H1 (cell line): ENCODE results near the gene GALT. TPM values are rescaled to one million over a fixed set of nuclear protein-coding genes. Genes with fewer than 3 reads are reported as not detected.

Source experiments
- CTCF ChIA-PET: fragments of 300-600 bp; sonication (Branson Sonifier 250); formaldehyde crosslinking; loops from one replicate; lab custom pipeline; 2021; ENCODE audit not compliant: partially characterized antibody; lab: Charles Lee
- POLR2A ChIA-PET: fragments of 300-600 bp; sonication (Branson Sonifier 250); formaldehyde crosslinking; loops from one replicate; lab custom pipeline; 2021; ENCODE audit warnings: inconsistent platforms; ENCODE audit not compliant: partially characterized antibody; lab: Charles Lee
- DNase-seq, 2 experiments: peaks; one replicate each; pipeline versions ENCODE4 v3.0.0 to v3.0.0-alpha.2; 2010 to 2022; ENCODE audit warnings: low spot score in 2 of 2, low read depth in 1 of 2, mixed read lengths in 1 of 2
- FAIRE-seq: peaks from 2 replicates; lab custom pipeline; 2011; peaks lifted over from hg19 to GRCh38; lab: Jason Lieb, UNC
- H2AFZ ChIP-seq: 2 replicates; pipeline ENCODE4 v1.8.1; 2012; ENCODE audit warnings: low read length, inconsistent platforms
- H2AK5ac ChIP-seq: 2 replicates; pipeline ENCODE4 v1.6.1; 2013; ENCODE audit warnings: low read depth, low read length
- H2BK120ac ChIP-seq: replicated peaks from 2 replicates; pipeline ENCODE3; 2013; ENCODE audit warnings: low read depth, low read length, inconsistent platforms
- H2BK12ac ChIP-seq: 2 replicates; pipeline ENCODE4 v1.6.1; 2013; ENCODE audit warnings: low read depth, low read length
- H2BK15ac ChIP-seq: 2 replicates; pipeline ENCODE4 v1.6.1; 2013; ENCODE audit warnings: low read length
- H2BK20ac ChIP-seq: 2 replicates; pipeline ENCODE4 v1.6.1; 2013; ENCODE audit warnings: low read length
- H2BK5ac ChIP-seq: 2 replicates; pipeline ENCODE4 v1.6.1; 2013; ENCODE audit warnings: low read depth, low read length
- H3K14ac ChIP-seq: 2 replicates; pipeline ENCODE4 v1.6.1; 2013; ENCODE audit warnings: inconsistent platforms; ENCODE audit not compliant: insufficient read length
- H3K18ac ChIP-seq: 2 replicates; pipeline ENCODE4 v1.6.1; 2013; ENCODE audit warnings: low read length; ENCODE audit errors: extremely low read depth
- H3K23ac ChIP-seq: 2 replicates; pipeline ENCODE4 v1.6.1; 2013; ENCODE audit warnings: inconsistent platforms; ENCODE audit not compliant: insufficient read length
- H3K23me2 ChIP-seq: 2 replicates; pipeline ENCODE4 v1.6.1; 2013; ENCODE audit warnings: low read depth, low read length
- H3K27ac ChIP-seq: 2 replicates; pipeline ENCODE4 v1.6.1; 2011; ENCODE audit warnings: low read depth, low read length, inconsistent platforms
- H3K27me3 ChIP-seq, 4 experiments: replicated peaks in 1 of 4; 1 replicate in 1 of 4; 2 replicates in 3 of 4; pipeline versions ENCODE4 v1.6.1 to v1.8.1; 2011 to 2013; ENCODE audit warnings: low read length in 3 of 4, mild to moderate bottlenecking in 3 of 4, inconsistent platforms in 2 of 4, mixed read lengths in 2 of 4, moderate library complexity in 1 of 4; ENCODE audit not compliant: control insufficient read depth in 3 of 4, insufficient read depth in 3 of 4; ENCODE audit errors: extremely low read depth in 1 of 4
- H3K36me3 ChIP-seq, 4 experiments: 2 replicates each; pipeline versions ENCODE4 v1.6.1 to v1.8.1; 2011 to 2013; ENCODE audit warnings: mild to moderate bottlenecking in 4 of 4, low read length in 3 of 4, moderate library complexity in 2 of 4, control low read depth in 1 of 4, inconsistent platforms in 1 of 4; ENCODE audit not compliant: insufficient read depth in 4 of 4, control insufficient read depth in 2 of 4
- H3K4ac ChIP-seq: replicated peaks from 2 replicates; pipeline ENCODE3; 2013; ENCODE audit warnings: low read length, low read depth, mixed read lengths, inconsistent platforms; ENCODE audit not compliant: insufficient read length
- H3K4me1 ChIP-seq, 4 experiments: replicated peaks in 1 of 4; 1 replicate in 1 of 4; 2 replicates in 3 of 4; pipeline versions ENCODE4 v1.6.1 to v1.8.1; 2011 to 2013; ENCODE audit warnings: low read length in 3 of 4, inconsistent platforms in 2 of 4, mixed read lengths in 1 of 4; ENCODE audit not compliant: insufficient read depth in 4 of 4, control insufficient read depth in 3 of 4
- H3K4me2 ChIP-seq, 2 experiments: 2 replicates each; pipeline versions ENCODE4 v1.6.1 to v1.8.1; 2011 to 2013; ENCODE audit warnings: low read depth in 2 of 2, low read length in 2 of 2, control low read depth in 1 of 2, inconsistent platforms in 1 of 2, mild to moderate bottlenecking in 1 of 2; ENCODE audit not compliant: insufficient read depth in 1 of 2
- H3K4me3 ChIP-seq, 4 experiments: fragments of 200-600, 300-600 bp in 1 of 4; sonication (generic), shearing (Covaris generic), sonication (Bioruptor Twin) in 1 of 4; 2 replicates each; pipeline versions ENCODE4 v1.5.1 to v1.8.1; 2011 to 2016; ENCODE audit warnings: low read length in 4 of 4, low read depth in 3 of 4, control low read depth in 2 of 4, inconsistent platforms in 2 of 4, mild to moderate bottlenecking in 2 of 4, mixed read lengths in 1 of 4, moderate library complexity in 1 of 4; ENCODE audit not compliant: insufficient read depth in 2 of 4; ENCODE audit errors: extremely low read depth in 1 of 4
- H3K56ac ChIP-seq: replicated peaks from 2 replicates; pipeline ENCODE3; 2013; ENCODE audit warnings: low read depth, mild to moderate bottlenecking, mixed read lengths, low read length, inconsistent platforms; ENCODE audit not compliant: insufficient read length
- H3K79me1 ChIP-seq: 2 replicates; pipeline ENCODE4 v1.6.1; 2013; ENCODE audit warnings: low read depth, low read length, control low read depth
- H3K79me2 ChIP-seq, 2 experiments: 2 replicates each; pipeline versions ENCODE4 v1.6.1 to v1.8.1; 2012 to 2013; ENCODE audit warnings: low read length in 2 of 2, mild to moderate bottlenecking in 2 of 2, inconsistent platforms in 1 of 2; ENCODE audit not compliant: insufficient read depth in 2 of 2, control insufficient read depth in 1 of 2
- H3K9ac ChIP-seq, 4 experiments: replicated peaks in 1 of 4; 1 replicate in 1 of 4; 2 replicates in 3 of 4; pipeline versions ENCODE4 v1.6.1 to v1.8.1; 2011 to 2013; ENCODE audit warnings: low read depth in 3 of 4, low read length in 3 of 4, control low read depth in 2 of 4, mild to moderate bottlenecking in 2 of 4, moderate library complexity in 2 of 4, inconsistent platforms in 1 of 4; ENCODE audit errors: extremely low read depth in 1 of 4
- H3K9me3 ChIP-seq, 2 experiments: 2 replicates each; pipeline versions ENCODE4 v1.6.1 to v1.8.1; 2012 to 2013; ENCODE audit warnings: mild to moderate bottlenecking in 2 of 2, moderate library complexity in 2 of 2, control low read depth in 1 of 2, inconsistent platforms in 1 of 2, low read depth in 1 of 2, low read length in 1 of 2, mixed read lengths in 1 of 2; ENCODE audit not compliant: insufficient read depth in 2 of 2
- H4K20me1 ChIP-seq, 2 experiments: replicated peaks in 1 of 2; 2 replicates each; pipeline versions ENCODE3 to v1.8.1; 2011 to 2013; ENCODE audit warnings: inconsistent platforms in 2 of 2, low read length in 2 of 2, mild to moderate bottlenecking in 1 of 2; ENCODE audit not compliant: insufficient read depth in 2 of 2, control insufficient read depth in 1 of 2
- H4K5ac ChIP-seq: 2 replicates; pipeline ENCODE4 v1.6.1; 2013; ENCODE audit warnings: low read length, low read depth, mixed read lengths, inconsistent platforms; ENCODE audit not compliant: insufficient read length
- H4K8ac ChIP-seq: 2 replicates; pipeline ENCODE4 v1.8.0; 2013; ENCODE audit warnings: mild to moderate bottlenecking, moderate library complexity, low read length, inconsistent platforms; ENCODE audit not compliant: insufficient read depth; ENCODE audit errors: extremely low read depth
- H4K91ac ChIP-seq: replicated peaks from 2 replicates; pipeline ENCODE3; 2013; ENCODE audit warnings: low read length, mixed read lengths, inconsistent platforms; ENCODE audit not compliant: insufficient read length
- GABPA ChIP-seq: IDR thresholded peaks from 2 replicates; pipeline ENCODE4 v1.6.1; 2011; ENCODE audit warnings: mild to moderate bottlenecking, low read length, moderate library complexity, borderline replicate concordance; ENCODE audit not compliant: insufficient read depth
- JUN ChIP-seq: IDR thresholded peaks from 2 replicates; pipeline ENCODE4 v1.6.1; 2011; ENCODE audit warnings: low read depth, mild to moderate bottlenecking, improper control_type of control experiment, low read length
- NRF1 ChIP-seq: IDR thresholded peaks from 2 replicates; pipeline ENCODE4 v1.6.1; 2011; ENCODE audit warnings: mild to moderate bottlenecking, low read depth, low read length, improper control_type of control experiment
- POLR2AphosphoS5 ChIP-seq: IDR thresholded peaks from 2 replicates; pipeline ENCODE4 v1.6.1; 2011; ENCODE audit warnings: low read depth, low read length
- RXRA ChIP-seq: IDR thresholded peaks from 2 replicates; pipeline ENCODE4 v1.6.1; 2011; ENCODE audit warnings: low read depth, mild to moderate bottlenecking, low read length, moderate library complexity; ENCODE audit not compliant: insufficient read depth
- SP2 ChIP-seq: IDR thresholded peaks from 2 replicates; pipeline ENCODE4 v1.6.1; 2012; ENCODE audit warnings: mild to moderate bottlenecking, low read length, inconsistent platforms
- WGBS, 2 experiments: shearing (Covaris generic) in 1 of 2; methylation state at CpG; one replicate each; pipeline versions ENCODE4 v1.1.6 to v1.1.7; 2013 to 2015; ENCODE audit warnings: low lambda C conversion rate in 2 of 2, mixed read lengths in 2 of 2, inconsistent platforms in 1 of 2, low coverage in 1 of 2, missing lambda C conversion rate in 1 of 2; ENCODE audit not compliant: insufficient replicate concordance in 2 of 2, insufficient coverage in 1 of 2, insufficient read length in 1 of 2; ENCODE audit errors: extremely low coverage in 1 of 2, missing lambda C conversion rate in 1 of 2; 5-methylcytosine and 5-hydroxymethylcytosine counted together
- polyA plus RNA-seq, 7 experiments: library from polyadenylated mRNA; depleted of rRNA in 3 of 7; stranded (reverse) in 5 of 7; unstranded in 2 of 7; fragments of >200 nt in 5 of 7; fragments of 200-250 nt in 2 of 7; gene quantifications; 1 replicate in 5 of 7; 2 replicates in 1 of 7; 4 replicates in 1 of 7; pipeline versions ENCODE4 v1.2.1 to v1.2.3, GENCODE V29; 2011 to 2013; ENCODE audit warnings: missing spikeins in 2 of 7, mixed read lengths in 2 of 7
- total RNA-seq: library from RNA; stranded (reverse); fragmentation: NEBNext Ultra II Directional; extraction: Animal tissue kit (Norgen Biotek cat#: 25700); gene quantifications from 2 replicates; pipeline ENCODE4 v1.2.1, GENCODE V29; 2021
- TF ChIP-seq, protein P1 (sequence below): IDR thresholded peaks from 2 replicates; pipeline ENCODE4 v1.6.1; 2012; ENCODE audit warnings: low read length, inconsistent platforms
- TF ChIP-seq, protein P2 (sequence below): IDR thresholded peaks from 2 replicates; pipeline ENCODE4 v1.6.1; 2011; ENCODE audit warnings: low read length, improper control_type of control experiment
- TF ChIP-seq, protein P3 (sequence below): IDR thresholded peaks from 2 replicates; pipeline ENCODE4 v1.6.1; 2012; ENCODE audit warnings: inconsistent platforms

GALT gene
- total and polyA plus RNA-seq, 2 of the 8 experiments (the other 6 are each of a cell fraction or from before 2014, with no cell fraction given), result 21.9 to 50.6 TPM

DNA sequence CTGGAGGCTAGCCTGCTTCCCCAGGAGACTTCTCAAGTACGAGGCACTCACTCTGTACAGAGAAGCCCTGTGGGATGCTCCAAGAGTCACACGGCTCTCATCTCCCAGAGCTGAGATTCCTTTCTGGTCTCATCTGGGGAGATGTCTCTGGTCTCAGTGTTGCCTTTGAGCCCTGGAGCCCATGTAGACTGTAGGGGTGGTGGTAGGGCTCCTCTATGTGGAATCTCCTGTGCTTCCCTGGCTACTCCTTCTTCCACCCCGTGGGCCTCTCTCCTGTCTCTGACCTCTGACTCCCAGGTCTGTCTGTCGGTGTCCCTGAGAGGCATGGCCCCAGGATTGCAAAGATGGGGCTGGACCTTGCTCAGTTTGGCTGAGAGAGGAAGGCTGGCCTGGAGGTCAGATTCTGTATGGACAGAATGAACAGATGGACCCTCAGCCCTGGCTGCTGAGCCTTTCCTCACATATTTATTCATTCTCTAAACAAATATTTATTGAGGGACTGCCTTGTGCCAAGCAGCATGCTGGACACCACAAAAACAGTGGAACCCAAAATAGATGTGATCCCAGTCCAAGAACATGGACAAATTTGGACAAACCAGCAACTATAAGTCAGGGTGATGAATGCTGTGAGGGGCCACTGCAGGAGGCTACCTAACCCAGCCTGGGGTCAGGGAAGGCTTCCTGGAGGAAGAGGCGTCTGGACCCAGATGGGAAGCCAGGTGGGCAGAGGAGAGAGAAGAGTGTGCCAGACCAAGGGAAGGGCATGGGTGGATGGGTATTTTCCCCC lies 42.0 kb downstream of the GALT start:
- H3K56ac ChIP-seq, result no peak overlapping the region
- no peak overlapping the region for H2BK5ac ChIP-seq
- H3K14ac ChIP-seq, result no peak overlapping the region
- H3K4me1 ChIP-seq, result peaks cover 0 to 3% (median 1%) of the 10 kb centered on the region in 4 experiments; a peak in 2 of 7 replicates
- H2AK5ac ChIP-seq, result no peak overlapping the region
- no peaks in the 10 kb centered on the region for H3K79me2 ChIP-seq
- no peak overlapping the region for H2BK20ac ChIP-seq
- no peak overlapping the region for H3K4ac ChIP-seq
- H2AFZ ChIP-seq, result no peak overlapping the region
- H4K5ac ChIP-seq, result no peak overlapping the region
- CTCF ChIA-PET, result interaction anchor here (1.7 to 12.6 kb wide), 3 partner anchors 13 kb away, joined by 8 to 147 read pairs (median 39); no protein-coding TSS in a partner anchor
- H3K27ac ChIP-seq, result no peak overlapping the region
- WGBS, 2 experiments, result 88% methylated on average over 5 of the region's 5 CpGs; no CpG with 5 or more reads in 1 of the 2 experiments
- H4K8ac ChIP-seq, result no peak overlapping the region
- H3K23ac ChIP-seq, result no peak overlapping the region
- 0 out of 2 replicates have a peak overlapping the region, but pooled peaks have one; percentile 19 for H2BK12ac ChIP-seq
- H3K79me1 ChIP-seq, result no peaks in the 10 kb centered on the region
- no peak overlapping the region for H3K9ac ChIP-seq
- no peak overlapping the region for H2BK120ac ChIP-seq
- H3K4me2 ChIP-seq, result no peak overlapping the region
- no peaks in the 10 kb centered on the region; the same call in 1 of the 2 replicates for H3K23me2 ChIP-seq
- H3K27me3 ChIP-seq, result no peaks in the 10 kb centered on the region
- H3K36me3 ChIP-seq, result no peaks in the 10 kb centered on the region
- DNase-seq, result no peak
- no peak overlapping the region for H3K4me3 ChIP-seq
- no peak for FAIRE-seq
- POLR2A ChIA-PET, result no interaction called here
- H3K18ac ChIP-seq, result no peak overlapping the region
- no peaks in the 10 kb centered on the region for H4K20me1 ChIP-seq
- 0 out of 2 replicates have a peak overlapping the region, but pooled peaks have one; percentile 63 for H2BK15ac ChIP-seq
- no peaks in the 10 kb centered on the region for H3K9me3 ChIP-seq
- no peak overlapping the region for H4K91ac ChIP-seq
- TF ChIP-seq, protein P1, sequence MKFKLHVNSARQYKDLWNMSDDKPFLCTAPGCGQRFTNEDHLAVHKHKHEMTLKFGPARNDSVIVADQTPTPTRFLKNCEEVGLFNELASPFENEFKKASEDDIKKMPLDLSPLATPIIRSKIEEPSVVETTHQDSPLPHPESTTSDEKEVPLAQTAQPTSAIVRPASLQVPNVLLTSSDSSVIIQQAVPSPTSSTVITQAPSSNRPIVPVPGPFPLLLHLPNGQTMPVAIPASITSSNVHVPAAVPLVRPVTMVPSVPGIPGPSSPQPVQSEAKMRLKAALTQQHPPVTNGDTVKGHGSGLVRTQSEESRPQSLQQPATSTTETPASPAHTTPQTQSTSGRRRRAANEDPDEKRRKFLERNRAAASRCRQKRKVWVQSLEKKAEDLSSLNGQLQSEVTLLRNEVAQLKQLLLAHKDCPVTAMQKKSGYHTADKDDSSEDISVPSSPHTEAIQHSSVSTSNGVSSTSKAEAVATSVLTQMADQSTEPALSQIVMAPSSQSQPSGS, result no peak
- TF ChIP-seq, protein P2, sequence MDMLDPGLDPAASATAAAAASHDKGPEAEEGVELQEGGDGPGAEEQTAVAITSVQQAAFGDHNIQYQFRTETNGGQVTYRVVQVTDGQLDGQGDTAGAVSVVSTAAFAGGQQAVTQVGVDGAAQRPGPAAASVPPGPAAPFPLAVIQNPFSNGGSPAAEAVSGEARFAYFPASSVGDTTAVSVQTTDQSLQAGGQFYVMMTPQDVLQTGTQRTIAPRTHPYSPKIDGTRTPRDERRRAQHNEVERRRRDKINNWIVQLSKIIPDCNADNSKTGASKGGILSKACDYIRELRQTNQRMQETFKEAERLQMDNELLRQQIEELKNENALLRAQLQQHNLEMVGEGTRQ, result no peak
- TF ChIP-seq SP2, result no peak
- TF ChIP-seq RXRA, result no peak
- no peak for TF ChIP-seq GABPA
- no peak for TF ChIP-seq POLR2AphosphoS5
- no peak for TF ChIP-seq NRF1
- no peak for TF ChIP-seq JUN
- TF ChIP-seq, protein P3, sequence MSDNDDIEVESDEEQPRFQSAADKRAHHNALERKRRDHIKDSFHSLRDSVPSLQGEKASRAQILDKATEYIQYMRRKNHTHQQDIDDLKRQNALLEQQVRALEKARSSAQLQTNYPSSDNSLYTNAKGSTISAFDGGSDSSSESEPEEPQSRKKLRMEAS, result no peak
